ENCODE measurements around the gene NFKBIB. TPM values are rescaled to one million over a fixed set of nuclear protein-coding genes. Genes with fewer than 3 reads are reported as not detected.

Gene NFKBIB
- total RNA-seq, 1 experiment from 2014 or later = 51.2 TPM

DNA sequence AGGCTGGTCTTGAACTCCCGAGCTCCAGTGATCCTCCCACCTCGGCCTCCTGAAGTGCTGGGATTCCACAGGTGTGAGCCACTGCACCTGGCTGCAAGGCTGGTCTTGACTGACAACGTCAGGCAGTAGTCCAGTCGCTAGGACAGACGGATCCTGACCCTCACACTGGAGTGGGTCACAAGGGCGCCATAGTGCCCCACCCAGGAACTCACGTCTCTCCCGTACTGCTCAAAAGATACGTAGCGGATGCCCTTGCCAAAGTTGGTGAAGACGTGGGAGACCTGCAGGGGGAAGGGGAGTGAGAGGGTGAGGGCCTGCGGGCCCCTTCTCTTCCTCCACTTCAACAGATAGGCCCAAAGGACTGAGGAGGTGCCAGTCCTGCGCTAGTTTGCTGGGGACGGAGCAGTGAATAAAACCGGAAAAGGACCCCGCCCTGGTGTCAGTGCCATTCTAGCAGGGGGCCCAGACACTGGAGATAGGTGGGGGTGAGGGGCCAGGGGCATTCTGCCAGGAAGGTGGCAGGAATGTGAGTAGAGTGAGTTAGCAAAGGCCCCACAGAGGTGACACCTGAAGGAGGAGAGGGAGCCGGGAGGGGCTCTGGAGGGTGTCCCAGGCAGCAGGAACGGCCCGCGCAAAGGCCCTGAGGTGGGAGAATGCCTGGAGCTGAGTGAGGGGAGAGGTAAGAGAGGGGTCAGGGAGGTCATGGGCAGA is 42.9 kb downstream of the NFKBIB start:
- no peak overlapping the region for H3K9ac ChIP-seq (ENCODE audit: low read length)
- H3K27me3 ChIP-seq (ENCODE audit: insufficient read depth, low read length) = no peaks in the 10 kb centered on the region
- TF ChIP-seq ELF1 (IDR thresholded peaks at IDR 0.05; ENCODE audit: borderline replicate concordance, low read depth) = no peak
- TF ChIP-seq, protein P1, sequence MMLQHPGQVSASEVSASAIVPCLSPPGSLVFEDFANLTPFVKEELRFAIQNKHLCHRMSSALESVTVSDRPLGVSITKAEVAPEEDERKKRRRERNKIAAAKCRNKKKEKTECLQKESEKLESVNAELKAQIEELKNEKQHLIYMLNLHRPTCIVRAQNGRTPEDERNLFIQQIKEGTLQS (IDR thresholded peaks at IDR 0.05) = no peak
- TF ChIP-seq, protein P2, sequence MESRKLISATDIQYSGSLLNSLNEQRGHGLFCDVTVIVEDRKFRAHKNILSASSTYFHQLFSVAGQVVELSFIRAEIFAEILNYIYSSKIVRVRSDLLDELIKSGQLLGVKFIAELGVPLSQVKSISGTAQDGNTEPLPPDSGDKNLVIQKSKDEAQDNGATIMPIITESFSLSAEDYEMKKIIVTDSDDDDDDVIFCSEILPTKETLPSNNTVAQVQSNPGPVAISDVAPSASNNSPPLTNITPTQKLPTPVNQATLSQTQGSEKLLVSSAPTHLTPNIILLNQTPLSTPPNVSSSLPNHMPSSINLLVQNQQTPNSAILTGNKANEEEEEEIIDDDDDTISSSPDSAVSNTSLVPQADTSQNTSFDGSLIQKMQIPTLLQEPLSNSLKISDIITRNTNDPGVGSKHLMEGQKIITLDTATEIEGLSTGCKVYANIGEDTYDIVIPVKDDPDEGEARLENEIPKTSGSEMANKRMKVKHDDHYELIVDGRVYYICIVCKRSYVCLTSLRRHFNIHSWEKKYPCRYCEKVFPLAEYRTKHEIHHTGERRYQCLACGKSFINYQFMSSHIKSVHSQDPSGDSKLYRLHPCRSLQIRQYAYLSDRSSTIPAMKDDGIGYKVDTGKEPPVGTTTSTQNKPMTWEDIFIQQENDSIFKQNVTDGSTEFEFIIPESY (IDR thresholded peaks at IDR 0.05; ENCODE audit: extremely low read depth, insufficient replicate concordance, low read length) = no peak
- TF ChIP-seq, protein P3, sequence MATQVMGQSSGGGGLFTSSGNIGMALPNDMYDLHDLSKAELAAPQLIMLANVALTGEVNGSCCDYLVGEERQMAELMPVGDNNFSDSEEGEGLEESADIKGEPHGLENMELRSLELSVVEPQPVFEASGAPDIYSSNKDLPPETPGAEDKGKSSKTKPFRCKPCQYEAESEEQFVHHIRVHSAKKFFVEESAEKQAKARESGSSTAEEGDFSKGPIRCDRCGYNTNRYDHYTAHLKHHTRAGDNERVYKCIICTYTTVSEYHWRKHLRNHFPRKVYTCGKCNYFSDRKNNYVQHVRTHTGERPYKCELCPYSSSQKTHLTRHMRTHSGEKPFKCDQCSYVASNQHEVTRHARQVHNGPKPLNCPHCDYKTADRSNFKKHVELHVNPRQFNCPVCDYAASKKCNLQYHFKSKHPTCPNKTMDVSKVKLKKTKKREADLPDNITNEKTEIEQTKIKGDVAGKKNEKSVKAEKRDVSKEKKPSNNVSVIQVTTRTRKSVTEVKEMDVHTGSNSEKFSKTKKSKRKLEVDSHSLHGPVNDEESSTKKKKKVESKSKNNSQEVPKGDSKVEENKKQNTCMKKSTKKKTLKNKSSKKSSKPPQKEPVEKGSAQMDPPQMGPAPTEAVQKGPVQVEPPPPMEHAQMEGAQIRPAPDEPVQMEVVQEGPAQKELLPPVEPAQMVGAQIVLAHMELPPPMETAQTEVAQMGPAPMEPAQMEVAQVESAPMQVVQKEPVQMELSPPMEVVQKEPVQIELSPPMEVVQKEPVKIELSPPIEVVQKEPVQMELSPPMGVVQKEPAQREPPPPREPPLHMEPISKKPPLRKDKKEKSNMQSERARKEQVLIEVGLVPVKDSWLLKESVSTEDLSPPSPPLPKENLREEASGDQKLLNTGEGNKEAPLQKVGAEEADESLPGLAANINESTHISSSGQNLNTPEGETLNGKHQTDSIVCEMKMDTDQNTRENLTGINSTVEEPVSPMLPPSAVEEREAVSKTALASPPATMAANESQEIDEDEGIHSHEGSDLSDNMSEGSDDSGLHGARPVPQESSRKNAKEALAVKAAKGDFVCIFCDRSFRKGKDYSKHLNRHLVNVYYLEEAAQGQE (IDR thresholded peaks at IDR 0.05; ENCODE audit: low read depth) = no peak
- no peak for TF ChIP-seq SP1 (IDR thresholded peaks at IDR 0.05; ENCODE audit: low read depth)
- no peak for TF ChIP-seq SRF (IDR thresholded peaks at IDR 0.05; ENCODE audit: low read depth)
- TF ChIP-seq, protein P4, sequence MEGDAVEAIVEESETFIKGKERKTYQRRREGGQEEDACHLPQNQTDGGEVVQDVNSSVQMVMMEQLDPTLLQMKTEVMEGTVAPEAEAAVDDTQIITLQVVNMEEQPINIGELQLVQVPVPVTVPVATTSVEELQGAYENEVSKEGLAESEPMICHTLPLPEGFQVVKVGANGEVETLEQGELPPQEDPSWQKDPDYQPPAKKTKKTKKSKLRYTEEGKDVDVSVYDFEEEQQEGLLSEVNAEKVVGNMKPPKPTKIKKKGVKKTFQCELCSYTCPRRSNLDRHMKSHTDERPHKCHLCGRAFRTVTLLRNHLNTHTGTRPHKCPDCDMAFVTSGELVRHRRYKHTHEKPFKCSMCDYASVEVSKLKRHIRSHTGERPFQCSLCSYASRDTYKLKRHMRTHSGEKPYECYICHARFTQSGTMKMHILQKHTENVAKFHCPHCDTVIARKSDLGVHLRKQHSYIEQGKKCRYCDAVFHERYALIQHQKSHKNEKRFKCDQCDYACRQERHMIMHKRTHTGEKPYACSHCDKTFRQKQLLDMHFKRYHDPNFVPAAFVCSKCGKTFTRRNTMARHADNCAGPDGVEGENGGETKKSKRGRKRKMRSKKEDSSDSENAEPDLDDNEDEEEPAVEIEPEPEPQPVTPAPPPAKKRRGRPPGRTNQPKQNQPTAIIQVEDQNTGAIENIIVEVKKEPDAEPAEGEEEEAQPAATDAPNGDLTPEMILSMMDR (IDR thresholded peaks at IDR 0.05 in 2 of 3, conservative IDR thresholded peaks at IDR 0.05 in 1 of 3; ENCODE audit: borderline replicate concordance in 1 of 3, insufficient read depth in 1 of 3, low read depth in 2 of 3, low read length in 2 of 3) = no peak
- TF ChIP-seq CEBPB (IDR thresholded peaks at IDR 0.05; ENCODE audit: low read depth) = no peak
- TF ChIP-seq EZH2phosphoT487 (IDR thresholded peaks at IDR 0.05; ENCODE audit: borderline replicate concordance) = no peak
- no peak for TF ChIP-seq TCF7L2 (IDR thresholded peaks at IDR 0.05; ENCODE audit: borderline replicate concordance, extremely low read depth, insufficient read depth, insufficient read length)
- TF ChIP-seq POLR2AphosphoS5 (IDR thresholded peaks at IDR 0.05; ENCODE audit: low read depth, low read length) = no peak
- no peak for TF ChIP-seq RAD21 (IDR thresholded peaks at IDR 0.05; ENCODE audit: low read depth)
- no peak for TF ChIP-seq YY1 (IDR thresholded peaks at IDR 0.05; ENCODE audit: extremely low read depth, insufficient replicate concordance, low read depth, low read length)
- TF ChIP-seq CBX3 (IDR thresholded peaks at IDR 0.05; ENCODE audit: low read depth) = no peak
- no peak for TF ChIP-seq ZFX (IDR thresholded peaks at IDR 0.05)
- TF ChIP-seq EGR1 (IDR thresholded peaks at IDR 0.05; ENCODE audit: low read depth) = no peak
- TF ChIP-seq POLR2A (IDR thresholded peaks at IDR 0.05; ENCODE audit: borderline replicate concordance, extremely low read depth, insufficient read depth, insufficient read length) = no peak
- no peak for TF ChIP-seq EZH2 (IDR thresholded peaks at IDR 0.05)
- no peak for TF ChIP-seq ZNF274 (IDR thresholded peaks at IDR 0.05; ENCODE audit: low read depth, low read length)
- TF ChIP-seq SIN3A (IDR thresholded peaks at IDR 0.05; ENCODE audit: low read depth) = no peak
- H3K9me3 ChIP-seq (ENCODE audit: control insufficient read depth in 1 of 2, insufficient read depth in 1 of 2, low read depth in 1 of 2, low read length in 2 of 2) = no peaks in the 10 kb centered on the region
- intact Hi-C loops (cut with micrococcal nuclease) = no loop called here
- H3K9me2 ChIP-seq (ENCODE audit: insufficient read depth) = no peaks in the 10 kb centered on the region
- ChIA-PET POLR2A (interaction anchor here (0.6 to 0.7 kb wide), 2 partner anchors 12 to 400 kb away, joined by 4 to 6 read pairs; partner anchors contain the start of genes MRPS12, SAMD4B and SARS2), CTCF (no interaction called here), RAD21 (ENCODE audit: low non-redundant PET in 1 of 2, low total read pairs in 2 of 2, uncharacterized antibody in 2 of 2, unreplicated experiment in 2 of 2) (no interaction called here)
- DNase-seq (ENCODE audit: low read depth, low spot score) (no peak), ATAC-seq (no peak)
- no peak overlapping the region for H3K27ac ChIP-seq (ENCODE audit: low read depth, low read length)
- no peak overlapping the region for H3K4me2 ChIP-seq (ENCODE audit: low read length)
- H3K4me3 ChIP-seq (replicated peaks in 1 of 2; ENCODE audit: low read depth in 1 of 2, low read length in 2 of 2) = no peak overlapping the region
- BruUV-seq (replicated peaks) = no TSS peak
- H2AFZ ChIP-seq (ENCODE audit: low read depth, low read length, poor library complexity, severe bottlenecking) = no peak overlapping the region
- no peaks in the 10 kb centered on the region for H3K4me1 ChIP-seq (ENCODE audit: control insufficient read depth in 1 of 2, insufficient read depth in 2 of 2, low read length in 2 of 2)
- H4K20me1 ChIP-seq (ENCODE audit: insufficient read depth) = no peaks in the 10 kb centered on the region
- H3K36me3 ChIP-seq (ENCODE audit: control insufficient read depth in 1 of 2, insufficient read depth in 2 of 2, low read length in 2 of 2) = no peaks in the 10 kb centered on the region
- H3K79me2 ChIP-seq (ENCODE audit: insufficient read depth, low read length) = no peaks in the 10 kb centered on the region
